Hepatic stellate cell (primary cell): ENCODE data around the gene MUC5B.
"Not testable (repeated sequence)": the region's sequence is repeated elsewhere in the genome, so short reads cannot be mapped to it uniquely, and the experiment has no call there.

Experiments used
- DNase-seq: peaks from one replicate; pipeline ENCODE4 v3.0.0; 2011; ENCODE audit warnings: low spot score

Gene MUC5B

DNA sequence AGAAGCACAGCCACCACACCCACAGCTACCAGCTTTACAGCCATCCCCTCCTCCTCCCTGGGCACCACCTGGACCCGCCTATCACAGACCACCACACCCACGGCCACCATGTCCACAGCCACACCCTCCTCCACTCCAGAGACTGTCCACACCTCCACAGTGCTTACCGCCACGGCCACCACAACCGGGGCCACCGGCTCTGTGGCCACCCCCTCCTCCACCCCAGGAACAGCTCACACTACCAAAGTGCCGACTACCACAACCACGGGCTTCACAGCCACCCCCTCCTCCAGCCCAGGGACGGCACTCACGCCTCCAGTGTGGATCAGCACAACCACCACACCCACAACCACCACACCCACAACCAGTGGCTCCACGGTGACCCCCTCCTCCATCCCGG, 27.5 kb downstream of the MUC5B start:
- DNase-seq, result not testable (repeated sequence)

DNA sequence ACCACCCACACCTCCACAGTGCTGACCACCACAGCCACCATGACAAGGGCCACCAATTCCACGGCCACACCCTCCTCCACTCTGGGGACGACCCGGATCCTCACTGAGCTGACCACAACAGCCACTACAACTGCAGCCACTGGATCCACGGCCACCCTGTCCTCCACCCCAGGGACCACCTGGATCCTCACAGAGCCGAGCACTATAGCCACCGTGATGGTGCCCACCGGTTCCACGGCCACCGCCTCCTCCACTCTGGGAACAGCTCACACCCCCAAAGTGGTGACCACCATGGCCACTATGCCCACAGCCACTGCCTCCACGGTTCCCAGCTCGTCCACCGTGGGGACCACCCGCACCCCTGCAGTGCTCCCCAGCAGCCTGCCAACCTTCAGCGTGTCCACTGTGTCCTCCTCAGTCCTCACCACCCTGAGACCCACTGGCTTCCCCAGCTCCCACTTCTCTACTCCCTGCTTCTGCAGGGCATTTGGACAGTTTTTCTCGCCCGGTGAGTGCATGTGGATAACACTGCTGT, 28.4 kb downstream of the MUC5B start:
- DNase-seq, result no peak

- no peak for DNase-seq
Measured at GRCh38 chr11:1252371-1253102, 29.7 kb downstream of the MUC5B start.

DNA sequence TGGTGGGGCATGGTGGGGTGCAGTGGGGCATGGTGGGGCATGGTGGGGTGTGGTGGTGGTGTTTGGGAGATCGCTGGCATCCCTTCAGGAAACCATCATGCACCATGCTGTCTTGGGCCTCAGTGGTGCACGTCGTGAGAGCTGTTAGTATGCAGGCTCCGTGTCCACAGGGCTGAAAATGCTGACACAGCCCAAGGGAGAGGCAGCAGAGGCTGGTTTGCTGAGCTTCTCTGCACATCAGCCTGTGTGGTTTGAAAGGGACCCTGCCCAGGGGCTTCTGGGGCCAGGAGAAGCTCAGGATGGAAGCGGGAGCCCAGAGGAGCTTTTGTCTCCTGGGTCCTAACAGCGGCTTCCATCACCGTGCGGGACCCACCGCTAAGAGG, 30.2 kb downstream of the MUC5B start:
- no peak for DNase-seq

DNA sequence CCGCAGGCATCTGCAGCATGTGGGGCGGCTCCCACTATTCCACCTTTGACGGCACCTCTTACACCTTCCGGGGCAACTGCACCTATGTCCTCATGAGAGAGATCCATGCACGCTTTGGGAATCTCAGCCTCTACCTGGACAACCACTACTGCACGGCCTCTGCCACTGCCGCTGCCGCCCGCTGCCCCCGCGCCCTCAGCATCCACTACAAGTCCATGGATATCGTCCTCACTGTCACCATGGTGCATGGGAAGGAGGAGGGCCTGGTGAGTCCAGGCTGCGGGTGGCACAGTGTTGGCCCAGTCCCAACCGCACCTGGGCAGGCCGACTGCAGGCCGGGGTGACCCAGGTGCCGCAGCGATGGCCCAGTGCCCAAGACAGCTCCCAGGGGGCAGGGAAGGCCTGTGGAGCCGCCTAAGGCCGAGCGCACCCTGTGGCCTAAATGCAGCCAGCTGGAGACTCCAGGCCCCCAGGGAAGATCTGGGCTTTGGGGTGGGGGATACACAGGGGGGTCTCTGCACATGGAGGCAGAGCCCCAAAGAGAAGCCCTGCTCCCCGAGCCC, 31.3 kb downstream of the MUC5B start:
- no peak for DNase-seq

- no peak for DNase-seq
Measured at GRCh38 chr11:1254733-1255132, 31.9 kb downstream of the MUC5B start.

DNA sequence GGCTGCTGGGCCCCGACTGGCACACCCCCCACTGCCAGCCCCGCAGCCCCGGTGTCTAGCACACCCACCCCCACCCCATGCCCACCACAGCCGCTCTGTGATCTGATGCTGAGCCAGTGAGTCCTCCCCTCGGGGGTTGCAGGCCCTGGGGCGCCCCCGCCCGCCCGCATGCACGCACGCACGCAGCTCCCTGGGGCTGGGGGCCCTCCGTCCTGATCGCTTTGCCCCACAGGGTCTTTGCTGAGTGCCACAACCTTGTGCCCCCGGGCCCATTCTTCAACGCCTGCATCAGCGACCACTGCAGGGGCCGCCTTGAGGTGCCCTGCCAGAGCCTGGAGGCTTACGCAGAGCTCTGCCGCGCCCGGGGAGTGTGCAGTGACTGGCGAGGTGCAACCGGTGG, 32.3 kb downstream of the MUC5B start:
- DNase-seq, result no peak

DNA sequence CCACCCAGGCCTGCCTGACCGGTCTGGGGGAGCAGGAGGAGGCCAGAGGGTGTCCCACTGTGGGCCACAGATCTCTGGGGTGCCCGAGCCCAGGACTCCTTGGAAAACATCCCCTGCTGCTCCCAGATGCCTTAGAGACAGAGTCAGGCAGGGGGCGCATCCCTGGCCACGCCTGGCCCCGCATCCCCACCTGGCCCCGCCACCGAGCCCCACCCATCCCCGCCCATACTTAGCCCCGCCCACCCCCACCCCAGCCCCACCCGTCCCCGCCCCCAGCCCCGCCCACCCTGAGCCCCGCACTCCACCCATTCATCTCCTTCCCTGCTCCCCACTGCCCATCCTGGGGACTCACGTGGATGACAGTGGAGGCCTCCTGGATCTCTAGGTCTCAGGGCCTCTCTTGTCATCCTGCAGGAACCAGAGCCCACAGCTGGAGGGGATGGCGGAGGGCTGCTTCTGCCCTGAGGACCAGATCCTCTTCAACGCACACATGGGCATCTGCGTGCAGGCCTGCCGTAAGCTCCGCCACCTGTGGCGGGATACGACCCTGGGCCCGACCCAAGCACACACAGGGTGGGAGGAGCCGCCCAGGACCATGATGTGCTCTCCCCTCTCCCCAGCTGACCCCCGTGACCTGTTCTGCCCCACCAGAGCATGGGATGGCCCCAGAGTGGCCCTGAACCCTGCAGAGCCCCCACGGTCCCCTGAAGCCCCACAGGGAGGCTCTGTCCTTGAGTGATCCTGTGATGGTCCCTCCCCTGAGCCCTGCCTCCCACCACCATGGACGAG, 33.6 kb downstream of the MUC5B start:
- DNase-seq, result no peak

DNA sequence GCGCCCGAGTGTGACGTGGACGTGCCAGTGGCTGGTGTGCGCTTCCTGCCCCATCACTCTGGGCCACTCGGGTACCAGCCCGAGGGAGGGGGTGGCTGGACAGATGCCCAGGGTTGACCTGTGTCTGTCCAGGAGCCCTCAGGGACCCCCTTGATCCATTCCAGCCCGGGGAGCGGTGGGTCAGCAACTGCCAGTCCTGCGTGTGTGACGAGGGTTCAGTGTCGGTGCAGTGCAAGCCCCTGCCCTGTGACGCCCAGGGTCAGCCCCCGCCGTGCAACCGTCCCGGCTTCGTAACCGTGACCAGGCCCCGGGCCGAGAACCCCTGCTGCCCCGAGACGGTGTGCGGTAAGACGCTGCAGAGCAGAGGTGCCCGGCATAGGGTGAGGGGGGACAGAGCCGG, 34.5 kb downstream of the MUC5B start:
- no peak for DNase-seq

DNA sequence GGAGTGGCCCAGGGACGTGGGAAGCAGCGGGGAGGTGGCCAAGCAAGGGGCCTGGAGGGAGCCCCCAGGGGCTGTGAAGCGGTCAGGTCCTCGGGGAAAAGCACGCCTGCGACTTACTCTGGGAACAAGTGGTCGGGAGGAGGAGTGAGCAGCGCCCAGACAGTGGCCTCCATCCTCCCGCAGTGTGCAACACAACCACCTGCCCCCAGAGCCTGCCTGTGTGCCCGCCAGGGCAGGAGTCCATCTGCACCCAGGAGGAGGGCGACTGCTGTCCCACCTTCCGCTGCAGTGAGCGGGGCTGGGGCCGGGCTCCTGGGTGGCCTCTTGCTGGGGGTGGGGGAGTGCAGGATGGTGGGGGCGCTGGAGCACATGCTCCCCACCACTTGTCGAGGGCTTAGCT, 35.0 kb downstream of the MUC5B start:
- DNase-seq, result no peak

GRCh38 chr11:1258401-1259075, 35.7 kb downstream of the MUC5B start:
- no peak for DNase-seq

- DNase-seq, result no peak
Measured at GRCh38 chr11:1259076-1259461, 36.2 kb downstream of the MUC5B start.

- no peak for DNase-seq
Measured at GRCh38 chr11:1259561-1259960, 36.7 kb downstream of the MUC5B start.

DNA sequence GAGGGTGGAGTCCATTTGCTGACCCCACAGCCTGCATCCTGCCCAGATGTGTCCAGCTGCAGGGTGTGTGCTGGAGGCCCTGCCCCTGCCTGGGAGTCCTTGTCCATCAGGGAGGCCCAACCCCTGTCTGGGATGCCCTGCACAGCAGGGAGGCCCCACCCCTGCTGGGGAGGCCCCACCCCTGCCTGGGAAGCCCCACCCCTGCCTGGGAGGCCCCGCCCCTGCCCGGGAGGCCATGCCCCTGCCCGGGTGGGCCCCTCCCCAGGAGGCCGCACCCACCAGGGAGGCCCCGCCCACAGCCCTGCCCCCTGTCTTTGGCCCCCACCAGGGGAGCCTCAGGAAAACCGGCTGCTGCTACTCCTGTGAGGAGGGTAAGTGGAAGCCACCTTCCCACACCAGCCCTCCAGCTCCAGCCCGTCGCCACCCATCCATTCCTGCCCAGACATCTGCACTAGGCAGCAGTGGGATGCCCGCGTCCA, 37.2 kb downstream of the MUC5B start:
- peak; percentile 51 for DNase-seq

GRCh38 chr11:1260620-1261019, 37.8 kb downstream of the MUC5B start:
- DNase-seq, result no peak

DNA sequence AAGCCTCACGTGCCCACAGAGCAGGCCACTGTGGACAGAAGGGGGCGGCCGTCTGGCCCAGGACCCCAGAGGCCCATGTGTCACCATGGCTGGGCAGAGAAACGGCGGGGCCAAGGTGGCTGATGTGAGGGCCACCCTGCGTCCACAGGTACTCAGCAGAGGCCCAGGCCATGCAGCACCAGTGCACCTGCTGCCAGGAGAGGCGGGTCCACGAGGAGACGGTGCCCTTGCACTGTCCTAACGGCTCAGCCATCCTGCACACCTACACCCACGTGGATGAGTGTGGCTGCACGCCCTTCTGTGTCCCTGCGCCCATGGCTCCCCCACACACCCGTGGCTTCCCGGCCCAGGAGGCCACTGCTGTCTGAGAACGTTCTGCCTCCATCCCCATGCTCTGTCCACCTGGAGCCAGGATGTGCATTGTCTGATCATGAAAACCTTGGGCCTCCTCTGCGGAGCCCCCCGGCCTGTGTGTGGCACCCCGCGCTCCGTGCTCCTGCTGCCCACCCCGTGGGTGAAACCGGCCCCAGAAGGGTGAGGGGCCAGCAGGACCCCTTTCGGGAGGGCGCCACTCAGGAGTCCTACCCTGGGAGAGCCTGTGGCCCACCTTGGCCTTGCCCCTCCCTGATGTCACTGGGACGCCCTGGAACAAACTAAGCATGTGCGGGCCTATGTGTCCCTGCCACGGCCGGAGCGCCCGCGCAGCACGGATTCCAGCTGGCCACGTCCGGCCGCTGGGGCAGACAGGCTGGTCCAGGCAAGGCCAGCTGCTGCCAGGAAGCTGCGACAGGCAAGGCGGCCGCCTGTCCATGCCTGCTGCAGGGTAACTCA, 38.6 kb downstream of the MUC5B start:
- no peak for DNase-seq

GRCh38 chr11:1262172-1263006, 39.5 kb downstream of the MUC5B start:
- peak; percentile 92 for DNase-seq

- no peak for DNase-seq
Measured at GRCh38 chr11:1263010-1263409, 40.1 kb downstream of the MUC5B start.

DNA sequence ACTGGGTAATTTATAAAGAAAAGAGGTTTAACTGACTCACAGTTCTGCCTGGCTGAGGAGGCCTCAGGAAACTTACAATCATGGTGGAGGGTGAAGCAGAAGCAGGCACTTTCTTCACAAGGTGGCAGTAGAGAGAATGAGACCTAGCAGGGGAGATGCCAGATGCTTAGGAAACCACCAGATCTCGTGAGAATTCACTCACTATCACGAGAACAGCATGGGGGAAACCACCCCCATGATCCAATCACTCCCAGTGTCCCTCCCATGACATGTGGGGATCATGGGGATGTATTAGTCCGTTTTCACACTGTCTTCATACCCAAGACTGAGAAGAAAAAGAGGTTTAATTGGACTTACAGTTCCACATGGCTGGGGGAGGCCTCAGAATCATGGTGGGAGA, 41.6 kb downstream of the MUC5B start:
- DNase-seq, result peak; percentile 72

DNA sequence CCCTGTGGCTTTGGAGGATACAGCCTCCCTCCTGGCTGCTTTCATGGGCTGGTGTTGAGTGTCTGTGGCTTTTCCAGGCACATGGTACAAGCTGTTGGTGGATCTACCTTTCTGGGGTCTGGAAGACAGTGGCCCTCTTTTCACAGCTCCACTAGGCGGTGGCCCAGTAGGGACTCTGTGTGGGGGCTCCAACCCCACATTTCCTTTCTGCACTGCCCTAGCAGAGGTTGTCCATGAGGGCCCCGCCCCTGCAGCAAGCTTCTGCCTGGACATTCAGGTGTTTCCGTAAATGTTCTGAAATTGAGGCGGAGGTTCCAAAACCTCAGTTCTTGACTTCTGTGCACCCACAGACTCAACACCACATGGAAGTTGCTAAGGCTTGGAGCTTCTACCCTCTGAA, 42.6 kb downstream of the MUC5B start:
- not testable (repeated sequence) for DNase-seq

GRCh38 chr11:1266976-1267375, 44.1 kb downstream of the MUC5B start:
- not testable (repeated sequence) for DNase-seq
